Neural progenitor cell (in vitro differentiated cells): Measurements from ENCODE around the gene GADD45B. TPM values are rescaled to one million over a fixed set of nuclear protein-coding genes. Genes with fewer than 3 reads are reported as not detected.

Experiments
- DNase-seq: peaks from one replicate; pipeline ENCODE4 v3.0.0-alpha.2; 2016; ENCODE audit warnings: low spot score
- H2AFZ ChIP-seq: fragments of 200-600 bp; sonication (generic); replicated peaks from 2 replicates; pipeline ENCODE4 v1.6.1; 2016; ENCODE audit warnings: antibody characterized with exemption
- H3F3A ChIP-seq: fragments of 200-600 bp; sonication (generic); 2 replicates; pipeline ENCODE4 v1.6.1; 2016; ENCODE audit warnings: antibody characterized with exemption, low read depth
- H3K27ac ChIP-seq: fragments of 200-600 bp; sonication (generic); 2 replicates; pipeline ENCODE4 v1.5.1; 2016; ENCODE audit warnings: mild to moderate bottlenecking
- H3K27me3 ChIP-seq: fragments of 200-600 bp; sonication (generic); 2 replicates; pipeline ENCODE4 v1.6.1; 2016; ENCODE audit warnings: mild to moderate bottlenecking, moderate library complexity
- H3K36me3 ChIP-seq: fragments of 200-600 bp; sonication (generic); 2 replicates; pipeline ENCODE4 v1.5.1; 2016
- H3K4me1 ChIP-seq: fragments of 200-600 bp; sonication (generic); 2 replicates; pipeline ENCODE4 v1.6.1; 2016; ENCODE audit warnings: mixed run types
- H3K4me2 ChIP-seq: fragments of 200-600 bp; sonication (generic); 2 replicates; pipeline ENCODE4 v1.6.1; 2016
- H3K4me3 ChIP-seq: fragments of 200-600 bp; sonication (generic); 2 replicates; pipeline ENCODE4 v1.5.1; 2016
- H3K79me2 ChIP-seq: fragments of 200-600 bp; sonication (generic); 2 replicates; pipeline ENCODE4 v1.6.1; 2016; ENCODE audit warnings: low read depth
- H3K9ac ChIP-seq: fragments of 200-600 bp; sonication (generic); 2 replicates; pipeline ENCODE4 v1.6.1; 2016
- H3K9me3 ChIP-seq: fragments of 200-600 bp; sonication (generic); 2 replicates; pipeline ENCODE4 v1.5.1; 2016; ENCODE audit warnings: low read depth
- H4K20me1 ChIP-seq: fragments of 200-600 bp; sonication (generic); 2 replicates; pipeline ENCODE4 v1.6.1; 2016; ENCODE audit warnings: low read depth
- H3K27ac Mint-ChIP-seq: 3 replicates; pipeline ENCODE4 v1.8.0; 2021; ENCODE audit warnings: mixed read lengths
- H3K27me3 Mint-ChIP-seq: 2 replicates; pipeline ENCODE4 v1.8.0; 2022; ENCODE audit warnings: low read depth, mild to moderate bottlenecking, inconsistent platforms, moderate library complexity, mixed read lengths; ENCODE audit not compliant: insufficient read depth
- H3K36me3 Mint-ChIP-seq: 3 replicates; pipeline ENCODE4 v1.8.0; 2021; ENCODE audit warnings: mixed read lengths
- H3K4me1 Mint-ChIP-seq: 3 replicates; pipeline ENCODE4 v1.8.0; 2021; ENCODE audit warnings: mixed read lengths
- H3K4me3 Mint-ChIP-seq: 3 replicates; pipeline ENCODE4 v1.8.0; 2021; ENCODE audit warnings: mild to moderate bottlenecking, moderate library complexity, mixed read lengths
- H3K9me3 Mint-ChIP-seq: 3 replicates; pipeline ENCODE4 v1.8.0; 2020; ENCODE audit warnings: mixed read lengths
- CTCF ChIP-seq: fragments of 200-600 bp; sonication (generic); IDR thresholded peaks from 2 replicates; pipeline ENCODE4 v1.5.1; 2017; ENCODE audit warnings: antibody characterized with exemption, mild to moderate bottlenecking
- EZH2 ChIP-seq: fragments of 200-600 bp; sonication (generic); IDR thresholded peaks from 2 replicates; pipeline ENCODE4 v1.6.1; 2017; ENCODE audit warnings: antibody characterized with exemption, mild to moderate bottlenecking, moderate library complexity
- EZH2phosphoT487 ChIP-seq: fragments of 200-600 bp; sonication (generic); IDR thresholded peaks from 2 replicates; pipeline ENCODE4 v1.6.1; 2017; ENCODE audit warnings: antibody characterized with exemption
- total RNA-seq: library from RNA; depleted of rRNA; stranded (reverse); fragments of >200 nt; gene quantifications from 2 replicates; pipeline ENCODE4 v1.2.3, GENCODE V29; 2015; ENCODE audit warnings: low replicate concordance

The GADD45B gene
- total RNA-seq, 1 donor from 2014 or later = 6.2 TPM

GRCh38 chr19:2428321-2428690 is 47.6 kb upstream of the GADD45B start:
- Histone ChIP-seq H3K27ac (peak overlapping the region; percentile 81), H3K4me3 (peak overlapping the region; percentile 81), H3K79me2 (peaks cover 25% of the 10 kb centered on the region), H3K9ac (no peak overlapping the region), H2AFZ (no peak overlapping the region), H3F3A (peaks cover 46% of the 10 kb centered on the region), H3K36me3 (no peaks in the 10 kb centered on the region), H4K20me1 (peaks cover 38% of the 10 kb centered on the region), H3K27me3 (no peaks in the 10 kb centered on the region), H3K4me1 (peaks cover 18% of the 10 kb centered on the region), H3K9me3 (no peaks in the 10 kb centered on the region), H3K4me2 (peak overlapping the region; percentile 82)
- DNase-seq = peak; percentile 76
- H3K4me1 Mint-ChIP-seq = peaks cover 11% of the 10 kb centered on the region
- H3K4me3 Mint-ChIP-seq = peak overlapping the region; percentile 95
- peaks cover 23% of the 10 kb centered on the region for H3K27me3 Mint-ChIP-seq
- H3K27ac Mint-ChIP-seq = no peak overlapping the region
- no peaks in the 10 kb centered on the region for H3K9me3 Mint-ChIP-seq
- TF ChIP-seq EZH2 (no peak), CTCF (no peak), EZH2phosphoT487 (no peak)
- H3K36me3 Mint-ChIP-seq = peaks cover 2% of the 10 kb centered on the region

GRCh38 chr19:2428756-2429711 is 46.9 kb upstream of the GADD45B start:
- no peak overlapping the region for H3K4me3 ChIP-seq
- H3K79me2 ChIP-seq = peaks cover 25% of the 10 kb centered on the region
- peak overlapping the region; percentile 66 for H3K27ac Mint-ChIP-seq
- peaks cover 23% of the 10 kb centered on the region for H3K27me3 Mint-ChIP-seq
- no peaks in the 10 kb centered on the region for H3K27me3 ChIP-seq
- no peak overlapping the region for H3K9ac ChIP-seq
- no peaks in the 10 kb centered on the region for H3K36me3 ChIP-seq
- peaks cover 18% of the 10 kb centered on the region for H3K4me1 ChIP-seq
- H3K4me2 ChIP-seq = no peak overlapping the region
- no peaks in the 10 kb centered on the region for H3K9me3 Mint-ChIP-seq
- H4K20me1 ChIP-seq = peaks cover 31% of the 10 kb centered on the region
- H3F3A ChIP-seq = peaks cover 46% of the 10 kb centered on the region
- peaks cover 2% of the 10 kb centered on the region for H3K36me3 Mint-ChIP-seq
- H3K4me3 Mint-ChIP-seq = peak overlapping the region; percentile 50
- H3K27ac ChIP-seq = no peak overlapping the region
- no peak for DNase-seq
- TF ChIP-seq EZH2phosphoT487 = no peak
- TF ChIP-seq EZH2 = no peak
- no peak for TF ChIP-seq CTCF
- H2AFZ ChIP-seq = no peak overlapping the region
- peaks cover 11% of the 10 kb centered on the region for H3K4me1 Mint-ChIP-seq
- no peaks in the 10 kb centered on the region for H3K9me3 ChIP-seq

GRCh38 chr19:2429917-2430535 is 45.9 kb upstream of the GADD45B start:
- Histone ChIP-seq H3K36me3 (no peaks in the 10 kb centered on the region), H3F3A (peaks cover 46% of the 10 kb centered on the region), H3K27me3 (no peaks in the 10 kb centered on the region), H3K4me1 (peaks cover 18% of the 10 kb centered on the region), H3K9me3 (no peaks in the 10 kb centered on the region), H3K4me2 (no peak overlapping the region), H4K20me1 (peaks cover 21% of the 10 kb centered on the region), H3K79me2 (peaks cover 17% of the 10 kb centered on the region), H2AFZ (no peak overlapping the region), H3K4me3 (no peak overlapping the region), H3K27ac (no peak overlapping the region), H3K9ac (no peak overlapping the region)
- H3K4me1 Mint-ChIP-seq = peaks cover 11% of the 10 kb centered on the region
- TF ChIP-seq EZH2 (no peak), EZH2phosphoT487 (no peak), CTCF (no peak)
- H3K36me3 Mint-ChIP-seq = peaks cover 4% of the 10 kb centered on the region
- H3K4me3 Mint-ChIP-seq = peak overlapping the region; percentile 33
- H3K27me3 Mint-ChIP-seq = peaks cover 21% of the 10 kb centered on the region
- no peaks in the 10 kb centered on the region for H3K9me3 Mint-ChIP-seq
- no peak overlapping the region for H3K27ac Mint-ChIP-seq
- DNase-seq = no peak
